Subcutaneous abdominal adipose tissue (tissue), 5 donors: ENCODE data around the gene TERT.

Experiments used
- H3K27ac ChIP-seq: one replicate; pipeline ENCODE4 v1.7.0; 2013; ENCODE audit warnings: low read depth, mild to moderate bottlenecking, inconsistent platforms, low read length, moderate library complexity
- H3K27me3 ChIP-seq, 5 donors: one replicate each; pipeline ENCODE4 v1.7.0; 2013; ENCODE audit warnings: low read length in 5 of 5, inconsistent platforms in 1 of 5; ENCODE audit not compliant: control insufficient read depth in 5 of 5, insufficient read depth in 4 of 5
- H3K36me3 ChIP-seq, 5 donors: one replicate each; pipeline ENCODE4 v1.7.0; 2013; ENCODE audit warnings: low read length in 5 of 5; ENCODE audit not compliant: control insufficient read depth in 5 of 5, insufficient read depth in 5 of 5
- H3K4me1 ChIP-seq, 5 donors: one replicate each; pipeline ENCODE4 v1.7.0; 2013; ENCODE audit warnings: low read length in 5 of 5, mild to moderate bottlenecking in 3 of 5, moderate library complexity in 1 of 5; ENCODE audit not compliant: control insufficient read depth in 5 of 5, insufficient read depth in 5 of 5
- H3K4me3 ChIP-seq, 5 donors: one replicate each; pipeline ENCODE4 v1.7.0; 2013; ENCODE audit warnings: low read length in 5 of 5, low read depth in 1 of 5
- H3K9ac ChIP-seq, 5 donors: one replicate each; pipeline ENCODE4 v1.7.0; 2013; ENCODE audit warnings: low read length in 5 of 5, mild to moderate bottlenecking in 4 of 5, moderate library complexity in 3 of 5
- H3K9me3 ChIP-seq, 5 donors: one replicate each; pipeline ENCODE4 v1.7.0; 2013; ENCODE audit warnings: low read length in 5 of 5; ENCODE audit not compliant: control insufficient read depth in 5 of 5
- donor health status: healthy.
- donor health status: healthy.
- donor health status: healthy.
- donor health status: healthy.
- donor health status: healthy.

TERT gene

DNA sequence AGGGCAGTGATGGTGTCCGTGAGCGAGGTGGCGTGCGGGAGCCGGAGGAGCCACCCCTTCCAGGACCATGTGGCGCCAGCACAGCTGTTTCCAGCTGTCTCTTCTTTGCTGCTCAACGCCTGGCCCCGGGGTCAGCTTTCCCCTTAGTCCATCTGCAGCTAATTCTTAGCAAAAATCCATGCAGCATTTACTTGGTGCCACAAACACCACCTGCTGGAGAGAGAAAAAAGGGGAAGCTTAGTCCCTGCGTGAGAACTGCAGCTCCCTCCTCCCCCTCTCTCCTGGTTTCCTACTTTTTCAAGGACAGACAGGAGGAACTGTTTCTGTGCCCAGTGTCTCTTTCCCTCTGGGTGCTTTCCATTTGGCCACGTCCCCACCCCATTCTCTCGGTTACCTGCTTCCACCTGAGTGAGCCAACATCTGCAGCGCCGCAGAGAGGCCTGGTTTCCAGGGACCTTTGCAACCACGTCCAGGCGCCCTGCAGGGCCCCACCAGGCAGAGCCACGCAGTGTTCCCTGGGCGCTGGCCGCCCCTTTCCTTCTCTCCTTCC is 90.1 kb downstream of the TERT start:
- H3K27me3 ChIP-seq, result peaks cover 19 to 57% (median 46%) of the 10 kb centered on the region in 5 donors
- no peak overlapping the region for H3K27ac ChIP-seq

DNA sequence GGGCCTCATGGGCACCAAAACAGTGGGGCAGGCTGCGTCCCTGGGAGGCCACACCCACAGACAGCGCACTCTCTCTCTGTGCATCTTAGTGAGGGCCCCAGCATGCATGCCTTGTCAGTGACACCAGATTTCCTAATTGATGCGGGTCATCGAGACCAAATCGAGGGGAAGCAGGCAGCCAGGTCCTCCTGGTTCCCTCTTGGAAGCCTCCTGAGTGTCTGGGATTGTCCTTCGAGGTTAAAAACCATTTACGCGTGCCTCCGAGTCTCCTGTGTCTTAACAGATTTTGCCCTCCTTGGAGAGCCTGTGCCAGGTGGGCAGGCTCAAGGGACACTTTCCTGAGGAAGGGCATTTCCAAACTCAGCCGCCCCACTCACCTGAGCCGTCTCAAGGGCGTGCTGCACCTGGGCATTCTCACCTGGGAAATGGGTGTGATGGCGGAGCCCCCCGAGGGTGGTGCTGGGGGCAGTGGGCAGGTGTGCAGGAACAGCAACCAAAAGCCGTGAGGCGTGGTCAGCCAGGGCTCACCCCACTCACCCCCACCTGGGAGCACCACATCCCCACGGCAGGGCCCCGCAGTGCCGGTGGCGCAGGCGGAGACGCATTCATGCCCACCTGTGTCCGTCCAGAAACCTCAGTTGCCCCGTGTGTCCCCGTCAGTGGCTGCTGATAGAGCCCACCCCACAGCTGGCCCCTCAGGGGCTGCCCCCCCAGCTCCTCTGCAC is 90.7 kb downstream of the TERT start:
- Histone ChIP-seq H3K27ac (no peak overlapping the region), H3K4me3 (no peak overlapping the region), H3K9me3 (no peaks in the 10 kb centered on the region), H3K36me3 (no peaks in the 10 kb centered on the region), H3K9ac (no peak overlapping the region), H3K27me3 (peaks cover 20 to 57% (median 46%) of the 10 kb centered on the region in 5 donors), H3K4me1 (no peaks in the 10 kb centered on the region)

More for the DNA sequence above, 90.1 kb downstream of the TERT start:
- H3K4me3 ChIP-seq, result no peak overlapping the region
- H3K9me3 ChIP-seq, result no peaks in the 10 kb centered on the region
- H3K9ac ChIP-seq, result no peak overlapping the region
- H3K4me1 ChIP-seq, result no peaks in the 10 kb centered on the region
- no peaks in the 10 kb centered on the region for H3K36me3 ChIP-seq

DNA sequence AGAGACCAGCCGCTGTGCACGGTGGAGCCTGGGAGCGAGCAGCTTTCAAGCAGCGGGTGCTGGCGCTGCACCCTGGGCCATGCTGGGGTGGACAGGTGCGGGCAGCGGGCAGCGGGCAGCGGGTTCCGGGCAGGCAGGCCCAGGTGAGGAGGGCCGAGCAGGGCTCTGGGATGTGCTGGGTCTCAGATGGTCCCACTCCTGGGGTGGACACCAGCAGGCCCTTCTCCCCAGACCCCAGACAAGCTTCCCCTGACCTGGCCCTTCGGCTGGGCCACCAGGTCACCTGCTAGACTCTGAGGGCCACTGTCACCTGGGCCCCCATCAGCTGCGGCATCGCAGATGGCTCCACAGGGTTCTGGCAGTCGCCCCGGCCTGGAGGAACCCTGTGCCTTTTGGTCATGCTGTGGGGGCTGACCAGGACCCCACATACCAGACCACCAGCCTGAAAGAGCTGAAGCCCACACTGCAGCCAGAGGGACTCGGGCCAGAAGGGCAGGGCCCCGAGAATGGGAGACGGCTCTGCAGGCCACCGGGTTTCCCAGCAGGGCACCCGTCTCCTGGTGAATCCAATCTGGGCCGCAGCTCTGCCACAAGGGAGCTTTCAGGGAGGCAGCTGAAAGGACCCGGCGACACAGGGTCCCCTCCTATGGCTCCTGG is 91.4 kb downstream of the TERT start:
- Histone ChIP-seq H3K27me3 (peaks cover 25 to 53% (median 47%) of the 10 kb centered on the region in 5 donors), H3K27ac (no peak overlapping the region), H3K9ac (no peak overlapping the region), H3K4me3 (no peak overlapping the region), H3K9me3 (no peaks in the 10 kb centered on the region), H3K4me1 (no peaks in the 10 kb centered on the region), H3K36me3 (no peaks in the 10 kb centered on the region)
